ENCODE data around the gene CHRNA4.
"Not testable (repeated sequence)": the region's sequence is repeated elsewhere in the genome, so short reads cannot be mapped to it uniquely, and the experiment has no call there.

The CHRNA4 gene

GRCh38 chr20:63344616-63345327 lies 16.4 kb downstream of the CHRNA4 start:
- Histone ChIP-seq H3K9ac (ENCODE audit: low read length) (no peak overlapping the region), H3K9me3 (ENCODE audit: insufficient read depth, low read length) (no peaks in the 10 kb centered on the region), H2AFZ (ENCODE audit: low read depth, low read length) (no peak overlapping the region), H3K27ac (ENCODE audit: low read length) (no peak overlapping the region), H3K4me3 (ENCODE audit: low read length) (no peak overlapping the region), H3K27me3 (ENCODE audit: low read depth, low read length) (no peaks in the 10 kb centered on the region), H4K20me1 (ENCODE audit: insufficient read depth, low read length) (no peaks in the 10 kb centered on the region), H3K4me2 (ENCODE audit: low read length) (no peak overlapping the region), H3K36me3 (replicated peaks; ENCODE audit: low read depth, low read length) (no peaks in the 10 kb centered on the region), H3K79me2 (ENCODE audit: low read length) (no peaks in the 10 kb centered on the region), H3K4me1 (ENCODE audit: low read length) (no peaks in the 10 kb centered on the region)
- no peak for TF ChIP-seq CTCF (IDR thresholded peaks at IDR 0.05; ENCODE audit: low read depth, low read length)
- no peak for TF ChIP-seq EZH2phosphoT487 (IDR thresholded peaks at IDR 0.05; ENCODE audit: low read depth)

- H3K4me1 ChIP-seq (ENCODE audit: low read length), result no peaks in the 10 kb centered on the region
- no peaks in the 10 kb centered on the region for H3K79me2 ChIP-seq (ENCODE audit: low read length)
- no peak overlapping the region for H3K27ac ChIP-seq (ENCODE audit: low read length)
- no peaks in the 10 kb centered on the region for H3K9me3 ChIP-seq (ENCODE audit: insufficient read depth, low read length)
- H2AFZ ChIP-seq (ENCODE audit: low read depth, low read length), result no peak overlapping the region
- no peak overlapping the region for H3K4me2 ChIP-seq (ENCODE audit: low read length)
- no peaks in the 10 kb centered on the region for H3K36me3 ChIP-seq (replicated peaks; ENCODE audit: low read depth, low read length)
- no peaks in the 10 kb centered on the region for H4K20me1 ChIP-seq (ENCODE audit: insufficient read depth, low read length)
- H3K27me3 ChIP-seq (ENCODE audit: low read depth, low read length), result no peaks in the 10 kb centered on the region
- H3K9ac ChIP-seq (ENCODE audit: low read length), result no peak overlapping the region
- no peak overlapping the region for H3K4me3 ChIP-seq (ENCODE audit: low read length)
- TF ChIP-seq EZH2phosphoT487 (IDR thresholded peaks at IDR 0.05; ENCODE audit: low read depth) (no peak), CTCF (IDR thresholded peaks at IDR 0.05; ENCODE audit: low read depth, low read length) (no peak)
Observed at GRCh38 chr20:63343460-63344445, 17.4 kb downstream of the CHRNA4 start.

- no peak overlapping the region for H3K4me3 ChIP-seq (ENCODE audit: low read length)
- no peak for TF ChIP-seq EZH2phosphoT487 (IDR thresholded peaks at IDR 0.05; ENCODE audit: low read depth)
- H3K4me1 ChIP-seq (ENCODE audit: low read length), result no peaks in the 10 kb centered on the region
- no peak overlapping the region for H3K9ac ChIP-seq (ENCODE audit: low read length)
- H3K9me3 ChIP-seq (ENCODE audit: insufficient read depth, low read length), result no peaks in the 10 kb centered on the region
- no peak overlapping the region for H3K27ac ChIP-seq (ENCODE audit: low read length)
- no peaks in the 10 kb centered on the region for H3K36me3 ChIP-seq (replicated peaks; ENCODE audit: low read depth, low read length)
- no peaks in the 10 kb centered on the region for H3K27me3 ChIP-seq (ENCODE audit: low read depth, low read length)
- no peak overlapping the region for H3K4me2 ChIP-seq (ENCODE audit: low read length)
- no peaks in the 10 kb centered on the region for H3K79me2 ChIP-seq (ENCODE audit: low read length)
- H4K20me1 ChIP-seq (ENCODE audit: insufficient read depth, low read length), result no peaks in the 10 kb centered on the region
- H2AFZ ChIP-seq (ENCODE audit: low read depth, low read length), result no peak overlapping the region
Observed at GRCh38 chr20:63342561-63343459, 18.3 kb downstream of the CHRNA4 start.

- not testable (repeated sequence) for H3K27me3 ChIP-seq (ENCODE audit: low read depth, low read length); H4K20me1 ChIP-seq (ENCODE audit: insufficient read depth, low read length); H3K27ac ChIP-seq (ENCODE audit: low read length); H3K79me2 ChIP-seq (ENCODE audit: low read length); H2AFZ ChIP-seq (ENCODE audit: low read depth, low read length); H3K4me1 ChIP-seq (ENCODE audit: low read length); H3K36me3 ChIP-seq (replicated peaks; ENCODE audit: low read depth, low read length); H3K4me2 ChIP-seq (ENCODE audit: low read length); H3K9me3 ChIP-seq (ENCODE audit: insufficient read depth, low read length); H3K4me3 ChIP-seq (ENCODE audit: low read length); H3K9ac ChIP-seq (ENCODE audit: low read length)
Observed at GRCh38 chr20:63340158-63340688, 20.9 kb downstream of the CHRNA4 start.

- not testable (repeated sequence) for H4K20me1 ChIP-seq (ENCODE audit: insufficient read depth, low read length); H2AFZ ChIP-seq (ENCODE audit: low read depth, low read length); H3K4me3 ChIP-seq (ENCODE audit: low read length); H3K9ac ChIP-seq (ENCODE audit: low read length); H3K36me3 ChIP-seq (replicated peaks; ENCODE audit: low read depth, low read length); H3K9me3 ChIP-seq (ENCODE audit: insufficient read depth, low read length); H3K27me3 ChIP-seq (ENCODE audit: low read depth, low read length); H3K79me2 ChIP-seq (ENCODE audit: low read length); H3K27ac ChIP-seq (ENCODE audit: low read length); H3K4me1 ChIP-seq (ENCODE audit: low read length); H3K4me2 ChIP-seq (ENCODE audit: low read length)
Observed at GRCh38 chr20:63339154-63340094, 21.7 kb downstream of the CHRNA4 start.

Measured in OCI-LY3 (cell line).